HG02870 (cell line): Measurements from ENCODE around the gene TIAL1.
A peak's percentile ranks its signal among the peaks of the same experiment; 100 is the strongest.
"Not testable (repeated sequence)": the region's sequence is repeated elsewhere in the genome, so short reads cannot be mapped to it uniquely, and the experiment has no call there.

ENCODE experiments used
- ATAC-seq: cut with Tn5 transposase; IDR thresholded peaks from one replicate; pipeline ENCODE4 v1.9.1; 2021; ENCODE audit warnings: mild to moderate bottlenecking, moderate library complexity; ENCODE audit not compliant: unreplicated experiment

Gene TIAL1

GRCh38 chr10:119596537-119597404 lies at the start of gene TIAL1:
Gene TIAL1 (minus strand): TSS chr10:119596964. CDS start chr10:119596465, 499 bp downstream.
- peak; percentile 84 for ATAC-seq

- no peak for ATAC-seq
These were observed 48.2 kb upstream of the TIAL1 start for GRCh38 chr10:119644994-119645393.

GRCh38 chr10:119644205-119644814 lies 47.5 kb upstream of the TIAL1 start:
- no peak for ATAC-seq

- no peak for ATAC-seq
These were observed 46.8 kb upstream of the TIAL1 start for GRCh38 chr10:119643306-119644204.

GRCh38 chr10:119642556-119643111 lies 45.9 kb upstream of the TIAL1 start:
- ATAC-seq, result no peak

- no peak for ATAC-seq
These were observed 44.2 kb upstream of the TIAL1 start for GRCh38 chr10:119640875-119641526.

GRCh38 chr10:119640384-119640783 lies 43.6 kb upstream of the TIAL1 start:
- ATAC-seq, result no peak

GRCh38 chr10:119638982-119639381 lies 42.2 kb upstream of the TIAL1 start:
- no peak for ATAC-seq

- no peak for ATAC-seq
These were observed 40.9 kb upstream of the TIAL1 start for GRCh38 chr10:119637631-119638030.

GRCh38 chr10:119634219-119634544 lies 37.4 kb upstream of the TIAL1 start:
- ATAC-seq, result no peak

- no peak for ATAC-seq
These were observed 36.9 kb upstream of the TIAL1 start for GRCh38 chr10:119633538-119634218.

- ATAC-seq, result no peak
These were observed 33.5 kb upstream of the TIAL1 start for GRCh38 chr10:119630300-119630699.

- ATAC-seq, result no peak
These were observed 29.0 kb upstream of the TIAL1 start for GRCh38 chr10:119625570-119626280.

GRCh38 chr10:119621078-119621384 lies 24.3 kb upstream of the TIAL1 start:
- ATAC-seq, result no peak

- no peak for ATAC-seq
These were observed 23.7 kb upstream of the TIAL1 start for GRCh38 chr10:119620241-119621077.

- ATAC-seq, result not testable (repeated sequence)
These were observed 23.0 kb upstream of the TIAL1 start for GRCh38 chr10:119619811-119620210.

GRCh38 chr10:119619215-119619614 lies 22.5 kb upstream of the TIAL1 start:
- no peak for ATAC-seq

- ATAC-seq, result no peak
These were observed 20.3 kb upstream of the TIAL1 start for GRCh38 chr10:119616882-119617570.
